Type B pancreatic cell (in vitro differentiated cells): Measurements from ENCODE around the gene HIF3A. TPM values are rescaled to one million over a fixed set of nuclear protein-coding genes. Genes with fewer than 3 reads are reported as not detected.
"Not testable (repeated sequence)": the region's sequence is repeated elsewhere in the genome, so short reads cannot be mapped to it uniquely, and the experiment has no call there.

Experiments
- DNase-seq: peaks from one replicate; pipeline ENCODE4 v3.0.0; 2021; ENCODE audit warnings: mixed read lengths; ENCODE audit not compliant: unreplicated experiment; ENCODE audit errors: extremely low spot score
- H3K27ac Mint-ChIP-seq: 2 replicates; pipeline ENCODE4 v1.8.0; 2021; ENCODE audit warnings: mild to moderate bottlenecking, mixed read lengths
- H3K27me3 Mint-ChIP-seq: 2 replicates; pipeline ENCODE4 v1.8.0; 2021; ENCODE audit warnings: mixed read lengths
- H3K36me3 Mint-ChIP-seq: 2 replicates; pipeline ENCODE4 v1.8.0; 2021; ENCODE audit warnings: mixed read lengths
- H3K4me1 Mint-ChIP-seq: one replicate; pipeline ENCODE4 v1.8.0; 2021; ENCODE audit warnings: mixed read lengths; ENCODE audit not compliant: unreplicated experiment
- H3K4me3 Mint-ChIP-seq: 2 replicates; pipeline ENCODE4 v1.8.0; 2021; ENCODE audit warnings: mild to moderate bottlenecking, mixed read lengths
- H3K9me3 Mint-ChIP-seq: 2 replicates; pipeline ENCODE4 v1.8.0; 2021; ENCODE audit warnings: mixed read lengths
- CTCF ChIP-seq: fragments of 200-600 bp; sonication (generic); conservative IDR thresholded peaks from 2 replicates; pipeline ENCODE4 v1.5.0; 2021; ENCODE audit warnings: antibody characterized with exemption, mild to moderate bottlenecking
- total RNA-seq: library from RNA; stranded (reverse); gene quantifications from 2 replicates; pipeline ENCODE4 v1.2.1, GENCODE V29; 2021; ENCODE audit warnings: low replicate concordance

Gene HIF3A
- total RNA-seq, 1 donor from 2014 or later, result 62.4 TPM

- TF ChIP-seq CTCF, result no peak
- Mint-ChIP-seq H3K36me3 (peaks cover 14% of the 10 kb centered on the region), H3K4me1 (peaks cover 4% of the 10 kb centered on the region), H3K4me3 (no peak overlapping the region), H3K27me3 (no peaks in the 10 kb centered on the region), H3K27ac (no peak overlapping the region), H3K9me3 (no peaks in the 10 kb centered on the region)
- no peak for DNase-seq
Observed at GRCh38 chr19:46319613-46320012, 22.8 kb downstream of the HIF3A start.

- TF ChIP-seq CTCF, result no peak
- H3K4me1 Mint-ChIP-seq, result peaks cover 4% of the 10 kb centered on the region
- peaks cover 18% of the 10 kb centered on the region for H3K36me3 Mint-ChIP-seq
- peaks cover 3% of the 10 kb centered on the region for H3K9me3 Mint-ChIP-seq
- no peak overlapping the region for H3K4me3 Mint-ChIP-seq
- no peak for DNase-seq
- no peaks in the 10 kb centered on the region for H3K27me3 Mint-ChIP-seq
- no peak overlapping the region for H3K27ac Mint-ChIP-seq
Observed at GRCh38 chr19:46320559-46320958, 23.7 kb downstream of the HIF3A start.

GRCh38 chr19:46321653-46322052, 24.8 kb downstream of the HIF3A start:
- Mint-ChIP-seq H3K4me1 (peaks cover 4% of the 10 kb centered on the region), H3K27ac (no peak overlapping the region), H3K36me3 (peaks cover 29% of the 10 kb centered on the region), H3K27me3 (no peaks in the 10 kb centered on the region), H3K4me3 (no peak overlapping the region), H3K9me3 (peaks cover 12% of the 10 kb centered on the region)
- no peak for DNase-seq
- no peak for TF ChIP-seq CTCF

- not testable (repeated sequence) for DNase-seq, H3K4me1 Mint-ChIP-seq, H3K27me3 Mint-ChIP-seq, H3K4me3 Mint-ChIP-seq, H3K27ac Mint-ChIP-seq
- Mint-ChIP-seq H3K36me3 (peaks cover 37% of the 10 kb centered on the region), H3K9me3 (peaks cover 12% of the 10 kb centered on the region)
Observed at GRCh38 chr19:46323227-46323626, 26.4 kb downstream of the HIF3A start.

- Mint-ChIP-seq H3K36me3 (peaks cover 42% of the 10 kb centered on the region), H3K27me3 (no peaks in the 10 kb centered on the region), H3K4me1 (peaks cover under 1% of the 10 kb centered on the region), H3K27ac (no peak overlapping the region), H3K4me3 (no peak overlapping the region), H3K9me3 (peaks cover 12% of the 10 kb centered on the region)
- DNase-seq, result no peak
- no peak for TF ChIP-seq CTCF
Observed at GRCh38 chr19:46324277-46324676, 27.4 kb downstream of the HIF3A start.

- Mint-ChIP-seq H3K27me3 (no peaks in the 10 kb centered on the region), H3K4me1 (no peaks in the 10 kb centered on the region), H3K36me3 (peaks cover 52% of the 10 kb centered on the region), H3K9me3 (peaks cover 12% of the 10 kb centered on the region), H3K27ac (no peak overlapping the region), H3K4me3 (no peak overlapping the region)
- DNase-seq, result no peak
- no peak for TF ChIP-seq CTCF
Observed at GRCh38 chr19:46326608-46327007, 29.8 kb downstream of the HIF3A start.
